ENCODE results near the gene LGALSL.

Gene LGALSL

GRCh38 chr2:64474121-64474571, 20.2 kb downstream of the LGALSL start:
- DNase-seq, result no peak

DNA sequence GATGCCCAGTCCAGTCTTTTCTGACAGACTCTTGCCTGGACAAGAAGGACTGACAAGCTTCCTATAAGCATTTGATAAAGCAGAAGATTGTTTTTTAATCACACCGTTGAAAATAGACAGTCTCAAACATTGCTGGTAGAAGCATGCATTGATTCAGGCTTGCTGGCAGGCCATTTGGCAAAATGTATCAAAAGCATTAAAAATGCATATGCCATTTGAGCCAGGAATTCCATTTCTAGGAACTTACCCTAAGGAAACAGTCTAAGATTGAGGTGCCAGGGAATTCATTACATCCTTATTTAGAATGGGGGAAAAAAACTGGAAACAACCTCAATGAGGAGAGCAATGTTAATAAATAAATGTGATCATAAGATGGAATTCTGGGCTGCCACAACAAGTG, 20.7 kb downstream of the LGALSL start:
- no peak for DNase-seq

GRCh38 chr2:64477037-64477436, 23.1 kb downstream of the LGALSL start:
- DNase-seq, result no peak

GRCh38 chr2:64477979-64478378, 24.0 kb downstream of the LGALSL start:
- DNase-seq, result no peak

- DNase-seq, result no peak
These were observed 24.7 kb downstream of the LGALSL start for GRCh38 chr2:64478502-64479230.

DNA sequence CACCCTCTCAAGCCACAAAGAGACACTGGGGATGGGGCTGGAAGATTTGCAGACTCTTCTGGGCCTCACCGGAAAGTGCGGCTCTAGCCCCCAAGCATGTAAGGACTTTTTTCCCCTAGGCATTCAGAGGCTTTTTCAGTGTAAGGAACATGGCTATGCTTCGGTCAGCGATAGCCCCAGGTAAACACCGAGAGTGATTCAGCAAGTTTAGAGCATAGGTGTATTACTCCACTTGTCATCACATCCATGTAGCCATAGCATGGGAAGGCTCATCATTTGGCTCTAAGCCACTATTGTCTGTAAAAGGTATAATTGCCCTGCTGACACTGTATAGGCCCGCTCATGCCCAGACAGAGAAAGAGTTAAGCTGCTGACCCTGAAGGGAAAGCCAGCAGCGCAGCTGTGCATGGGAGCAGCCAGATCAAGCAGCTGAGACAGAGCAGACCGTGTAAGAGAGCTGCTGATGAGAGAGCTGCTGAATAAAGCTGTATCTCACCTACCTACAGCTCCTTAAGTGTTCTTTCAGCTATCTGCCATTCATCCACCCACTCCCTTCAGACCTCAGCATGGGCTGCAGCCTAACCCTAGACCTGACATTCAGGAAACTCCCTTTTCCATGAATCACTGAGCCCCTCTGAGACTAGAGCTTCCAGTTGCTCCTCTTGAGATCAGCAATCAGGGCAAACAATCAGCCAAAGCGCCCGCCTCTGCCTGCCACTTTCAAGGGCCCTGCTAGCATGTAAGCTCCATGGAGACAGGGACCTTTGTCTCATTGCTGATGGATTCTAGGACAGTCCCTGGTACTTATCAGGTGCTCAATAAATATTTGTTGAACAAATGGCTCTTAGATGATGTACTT, 25.5 kb downstream of the LGALSL start:
- DNase-seq, result no peak

- DNase-seq, result no peak
These were observed 27.7 kb downstream of the LGALSL start for GRCh38 chr2:64481665-64482064.

DNA sequence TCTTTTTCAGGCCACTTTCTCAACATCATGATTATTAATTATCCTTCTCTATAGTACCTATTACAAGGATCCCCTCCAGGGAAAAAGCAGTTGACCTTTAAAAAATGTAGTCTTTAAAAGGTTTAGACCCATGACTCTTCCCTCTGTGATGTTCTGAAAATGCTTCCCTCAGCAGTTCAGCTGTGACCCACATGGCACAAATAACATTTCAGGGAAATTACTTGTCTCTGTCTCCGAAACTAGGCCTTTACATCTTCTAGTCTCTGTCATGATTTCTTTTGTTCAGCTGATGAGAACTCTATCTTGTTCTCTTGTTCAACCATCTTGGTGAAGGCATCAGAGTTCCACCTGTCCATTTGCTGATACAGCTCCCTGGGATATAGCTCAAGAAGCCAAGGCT, 28.3 kb downstream of the LGALSL start:
- DNase-seq, result no peak

GRCh38 chr2:64482765-64483504, 29.0 kb downstream of the LGALSL start:
- no peak for DNase-seq

DNA sequence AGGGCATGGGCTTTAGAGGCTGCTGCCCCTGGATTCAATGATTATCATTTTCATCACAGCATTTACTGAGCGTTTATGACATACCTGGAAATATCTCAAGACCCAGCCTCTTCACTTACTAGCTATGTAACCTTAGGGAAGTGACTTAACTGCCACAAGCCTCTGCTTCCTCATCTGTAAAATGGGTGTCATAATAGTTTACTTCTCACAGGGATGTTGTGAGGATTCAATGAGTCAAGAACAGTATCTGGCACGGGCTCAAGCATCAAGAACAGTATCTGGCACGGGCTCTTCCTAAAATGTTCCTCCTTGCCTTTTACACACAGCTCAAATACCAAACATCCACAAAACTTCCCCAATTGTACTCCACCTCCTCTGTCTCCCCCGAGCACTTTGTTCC, 31.4 kb downstream of the LGALSL start:
- DNase-seq, result no peak

GRCh38 chr2:64485961-64486360, 32.0 kb downstream of the LGALSL start:
- no peak for DNase-seq

DNA sequence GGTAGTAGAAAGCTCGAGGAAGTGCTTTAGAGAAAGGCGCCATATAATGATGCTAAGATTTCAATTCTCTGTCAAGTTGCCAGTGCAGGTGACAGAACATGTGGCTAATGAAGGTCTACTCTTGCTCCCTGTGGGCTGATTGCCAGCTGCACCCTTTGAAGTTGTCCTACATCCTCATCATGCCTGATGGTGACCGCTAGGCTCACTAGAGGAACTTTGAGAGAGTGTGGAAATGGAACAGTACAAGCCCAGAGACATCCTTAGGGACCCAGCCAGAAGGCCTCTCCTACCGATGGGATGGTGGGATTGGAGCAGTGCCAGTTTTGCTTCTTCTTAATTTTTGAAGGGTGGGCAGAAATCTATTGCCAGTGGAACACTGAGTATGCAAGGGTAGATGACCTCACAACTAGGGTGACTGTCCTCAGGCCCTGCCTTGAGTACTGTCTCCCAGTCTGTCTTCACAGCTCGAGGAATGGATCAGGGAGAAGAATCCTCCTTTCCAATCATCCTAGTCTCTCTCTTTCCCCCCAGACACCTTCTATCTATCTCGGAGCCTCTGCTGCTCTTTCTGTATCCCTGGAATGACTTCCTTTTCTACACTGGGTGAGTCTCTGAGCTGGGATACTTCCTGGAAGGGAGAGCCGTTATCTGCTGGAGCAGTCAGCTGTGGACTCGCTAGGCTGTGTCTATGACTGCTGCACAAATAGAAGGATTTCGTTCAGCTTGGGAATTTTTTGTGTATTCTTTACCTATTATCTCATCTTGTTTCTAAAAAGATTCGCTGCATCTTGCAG, 33.5 kb downstream of the LGALSL start:
- DNase-seq, result peak; percentile 1

DNA sequence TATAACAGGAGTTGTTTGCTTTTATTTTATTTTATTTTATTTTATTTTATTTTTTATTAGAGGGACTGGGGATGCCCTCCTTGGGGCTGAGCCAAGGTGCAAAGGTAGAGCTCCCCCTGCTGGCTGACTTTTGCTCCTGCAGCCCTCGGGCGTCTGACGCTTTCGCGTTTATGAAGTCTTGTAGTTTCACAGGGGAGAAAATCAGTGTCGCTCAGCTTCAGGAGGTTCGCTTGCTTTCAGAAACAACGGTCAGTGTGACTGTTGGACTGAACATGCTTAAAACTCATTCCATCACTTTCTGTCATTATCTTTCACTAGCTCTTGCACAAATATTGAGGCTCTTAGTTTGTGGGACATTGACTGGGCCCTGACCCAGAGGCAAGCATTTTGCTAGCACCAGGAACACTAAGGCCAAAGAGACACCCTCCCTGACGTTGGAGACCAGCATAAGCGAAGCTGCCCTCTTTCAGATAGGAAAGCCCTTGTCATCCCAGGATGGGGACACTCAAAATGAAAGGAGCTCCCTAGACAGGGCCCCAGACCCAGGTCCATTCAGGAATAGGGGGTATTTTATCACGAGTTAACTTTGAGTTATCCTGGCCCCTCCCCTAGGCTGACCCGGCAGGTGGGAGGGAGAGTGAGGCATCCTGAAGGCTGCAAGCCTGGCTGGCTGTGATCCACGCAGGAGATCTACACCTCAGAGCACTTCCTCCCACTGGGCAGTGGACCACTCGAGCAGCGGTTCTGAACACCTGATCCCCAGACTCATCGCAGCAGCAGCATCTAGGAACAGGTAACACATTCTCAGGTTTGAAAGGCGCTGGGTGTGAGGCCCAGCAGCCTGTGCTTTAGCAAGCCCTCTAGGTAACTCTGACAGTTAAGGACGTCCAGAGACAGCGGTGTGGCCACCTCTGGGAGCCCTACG, 34.4 kb downstream of the LGALSL start:
- peak; percentile 78 for DNase-seq

GRCh38 chr2:64489081-64489751, 35.3 kb downstream of the LGALSL start:
- DNase-seq, result no peak

GRCh38 chr2:64491426-64491825, 37.5 kb downstream of the LGALSL start:
- no peak for DNase-seq

DNA sequence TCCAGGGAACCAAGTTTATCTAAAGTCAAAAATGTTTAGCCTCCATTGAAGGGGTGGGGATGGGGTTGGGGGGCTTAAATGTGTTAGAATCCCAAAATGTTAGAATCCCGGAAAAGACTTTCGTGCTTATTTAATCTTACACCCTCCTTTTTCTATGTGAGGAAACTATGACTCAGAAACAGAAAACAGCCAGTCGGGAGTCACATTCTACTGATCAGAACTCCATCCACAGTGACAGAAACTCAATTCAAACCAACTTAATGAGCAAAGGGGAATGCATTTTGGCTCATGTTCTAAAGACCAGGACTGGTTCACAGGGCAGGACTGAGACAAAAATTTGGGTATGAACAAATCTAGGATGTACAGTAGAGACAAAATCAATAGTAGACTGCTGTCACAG, 38.3 kb downstream of the LGALSL start:
- DNase-seq, result no peak

DNA sequence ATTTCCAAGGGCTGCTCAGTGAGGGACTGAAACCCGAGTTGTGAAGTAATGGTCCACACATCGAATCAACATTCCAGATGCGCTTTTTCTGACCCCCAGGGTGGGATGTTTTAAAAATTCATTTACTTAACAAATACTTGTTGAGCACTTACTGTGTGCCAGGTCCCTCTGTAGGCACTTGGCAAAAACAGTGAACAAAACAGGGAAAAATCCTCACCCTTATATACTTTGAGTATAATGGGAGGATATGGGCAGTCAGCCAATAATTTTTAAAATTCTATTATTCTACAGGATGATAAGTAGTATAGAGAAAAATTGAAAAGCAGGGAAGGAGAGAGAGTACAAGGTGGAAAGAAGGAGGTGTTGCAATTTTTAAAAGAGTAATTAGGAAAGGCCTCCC, 38.9 kb downstream of the LGALSL start:
- no peak for DNase-seq

- DNase-seq, result no peak
These were observed 39.8 kb downstream of the LGALSL start for GRCh38 chr2:64493788-64494187.

DNA sequence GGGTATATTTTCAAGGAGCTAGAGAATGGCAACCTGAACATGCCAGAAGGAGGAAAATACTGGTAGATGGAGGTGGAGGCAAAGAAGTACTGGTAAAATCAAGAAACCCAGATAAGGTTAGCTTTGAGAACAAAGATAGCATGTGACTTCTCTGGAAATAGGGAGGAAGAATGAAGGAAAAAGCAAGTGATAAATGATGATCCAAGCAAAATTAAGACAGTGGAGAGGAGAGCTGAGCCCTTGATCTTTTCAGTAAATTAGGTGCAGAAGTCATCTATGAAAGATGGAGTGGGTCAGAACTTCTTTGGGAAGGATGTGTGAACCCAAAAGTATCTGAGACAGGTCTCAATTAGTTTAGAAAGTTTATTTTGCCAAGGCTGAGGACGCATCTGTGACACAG, 44.5 kb downstream of the LGALSL start:
- no peak for DNase-seq

DNA sequence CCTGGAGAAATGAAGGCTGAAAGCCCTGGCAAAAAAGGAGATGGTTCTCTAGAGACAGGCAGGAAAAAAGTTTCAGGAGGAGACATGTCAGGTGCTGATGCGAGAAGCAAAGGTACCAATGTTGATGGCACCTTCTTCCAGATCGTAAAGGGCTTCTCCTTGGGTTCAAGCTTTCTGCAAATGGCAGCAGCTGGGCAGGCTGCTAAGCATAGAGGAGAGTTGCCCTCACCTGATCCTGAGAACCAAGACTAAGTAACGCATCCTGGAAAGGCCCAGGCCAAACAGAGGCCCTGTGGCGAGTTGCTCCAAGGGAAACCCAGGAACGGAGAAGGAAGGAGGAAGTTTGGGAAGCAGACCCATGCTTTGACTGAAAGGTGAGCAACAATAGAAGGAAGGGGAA, 46.6 kb downstream of the LGALSL start:
- no peak for DNase-seq

- no peak for DNase-seq
These were observed 48.0 kb downstream of the LGALSL start for GRCh38 chr2:64501946-64502345.
